Subcutaneous abdominal adipose tissue (tissue), 5 donors: ENCODE data around the gene ITGA2.

ENCODE experiments used
- H3K27ac ChIP-seq: one replicate; pipeline ENCODE4 v1.7.0; 2013; ENCODE audit warnings: low read depth, mild to moderate bottlenecking, inconsistent platforms, low read length, moderate library complexity
- H3K27me3 ChIP-seq, 5 donors: one replicate each; pipeline ENCODE4 v1.7.0; 2013; ENCODE audit warnings: low read length in 5 of 5, inconsistent platforms in 1 of 5; ENCODE audit not compliant: control insufficient read depth in 5 of 5, insufficient read depth in 4 of 5
- H3K36me3 ChIP-seq, 5 donors: one replicate each; pipeline ENCODE4 v1.7.0; 2013; ENCODE audit warnings: low read length in 5 of 5; ENCODE audit not compliant: control insufficient read depth in 5 of 5, insufficient read depth in 5 of 5
- H3K4me1 ChIP-seq, 5 donors: one replicate each; pipeline ENCODE4 v1.7.0; 2013; ENCODE audit warnings: low read length in 5 of 5, mild to moderate bottlenecking in 3 of 5, moderate library complexity in 1 of 5; ENCODE audit not compliant: control insufficient read depth in 5 of 5, insufficient read depth in 5 of 5
- H3K4me3 ChIP-seq, 5 donors: one replicate each; pipeline ENCODE4 v1.7.0; 2013; ENCODE audit warnings: low read length in 5 of 5, low read depth in 1 of 5
- H3K9ac ChIP-seq, 5 donors: one replicate each; pipeline ENCODE4 v1.7.0; 2013; ENCODE audit warnings: low read length in 5 of 5, mild to moderate bottlenecking in 4 of 5, moderate library complexity in 3 of 5
- H3K9me3 ChIP-seq, 5 donors: one replicate each; pipeline ENCODE4 v1.7.0; 2013; ENCODE audit warnings: low read length in 5 of 5; ENCODE audit not compliant: control insufficient read depth in 5 of 5
- donor health status: healthy.
- donor health status: healthy.
- donor health status: healthy.
- donor health status: healthy.
- donor health status: healthy.

The ITGA2 gene

GRCh38 chr5:53013857-53014256 is 24.7 kb downstream of the ITGA2 start:
- Histone ChIP-seq H3K4me1 (no peaks in the 10 kb centered on the region), H3K4me3 (no peak overlapping the region)

GRCh38 chr5:53017383-53017782 is 28.2 kb downstream of the ITGA2 start:
- Histone ChIP-seq H3K27me3 (peaks cover 0 to 2% (median 0%) of the 10 kb centered on the region in 5 donors), H3K9me3 (no peaks in the 10 kb centered on the region), H3K4me3 (no peak overlapping the region), H3K9ac (no peak overlapping the region), H3K27ac (no peak overlapping the region), H3K36me3 (no peaks in the 10 kb centered on the region), H3K4me1 (no peaks in the 10 kb centered on the region)

More at GRCh38 chr5:53013857-53014256, 24.7 kb downstream of the ITGA2 start:
- H3K36me3 ChIP-seq = no peaks in the 10 kb centered on the region
- no peak overlapping the region for H3K27ac ChIP-seq
- H3K27me3 ChIP-seq = peaks cover 0 to 2% (median 0%) of the 10 kb centered on the region in 5 donors
- H3K9ac ChIP-seq = no peak overlapping the region
- no peaks in the 10 kb centered on the region for H3K9me3 ChIP-seq

GRCh38 chr5:53017794-53018391 is 28.7 kb downstream of the ITGA2 start:
- H3K9ac ChIP-seq = no peak overlapping the region
- peaks cover 0 to 2% (median 0%) of the 10 kb centered on the region in 5 donors for H3K27me3 ChIP-seq
- no peaks in the 10 kb centered on the region for H3K36me3 ChIP-seq
- no peak overlapping the region for H3K4me3 ChIP-seq
- H3K9me3 ChIP-seq = no peaks in the 10 kb centered on the region
- no peaks in the 10 kb centered on the region for H3K4me1 ChIP-seq
- no peak overlapping the region for H3K27ac ChIP-seq

GRCh38 chr5:53019320-53019719 is 30.2 kb downstream of the ITGA2 start:
- H3K9ac ChIP-seq = no peak overlapping the region
- peaks cover 0 to 2% (median 0%) of the 10 kb centered on the region in 5 donors for H3K27me3 ChIP-seq
- H3K36me3 ChIP-seq = no peaks in the 10 kb centered on the region
- H3K4me1 ChIP-seq = peaks cover 0 to 9% (median 2%) of the 10 kb centered on the region in 5 donors
- no peak overlapping the region for H3K27ac ChIP-seq
- H3K9me3 ChIP-seq = no peaks in the 10 kb centered on the region
- no peak overlapping the region for H3K4me3 ChIP-seq

GRCh38 chr5:53022930-53023511 is 33.9 kb downstream of the ITGA2 start:
- Histone ChIP-seq H3K4me1 (peaks cover 0 to 12% (median 5%) of the 10 kb centered on the region in 5 donors), H3K9me3 (no peaks in the 10 kb centered on the region), H3K4me3 (no peak overlapping the region), H3K27me3 (peaks cover 0 to 2% (median 0%) of the 10 kb centered on the region in 5 donors), H3K27ac (no peak overlapping the region), H3K9ac (no peak overlapping the region), H3K36me3 (no peaks in the 10 kb centered on the region)

GRCh38 chr5:53023969-53024368 is 34.8 kb downstream of the ITGA2 start:
- Histone ChIP-seq H3K27ac (no peak overlapping the region), H3K36me3 (no peaks in the 10 kb centered on the region), H3K9me3 (no peaks in the 10 kb centered on the region), H3K9ac (no peak overlapping the region), H3K4me3 (no peak overlapping the region), H3K27me3 (no peaks in the 10 kb centered on the region), H3K4me1 (peaks cover 0 to 12% (median 7%) of the 10 kb centered on the region in 5 donors)

- H3K9me3 ChIP-seq = no peaks in the 10 kb centered on the region
- H3K4me1 ChIP-seq = peaks cover 0 to 12% (median 7%) of the 10 kb centered on the region in 5 donors
- no peak overlapping the region for H3K27ac ChIP-seq
- H3K9ac ChIP-seq = no peak overlapping the region
- no peaks in the 10 kb centered on the region for H3K36me3 ChIP-seq
- H3K27me3 ChIP-seq = no peaks in the 10 kb centered on the region
- no peak overlapping the region for H3K4me3 ChIP-seq
Observed at GRCh38 chr5:53024535-53024934, 35.4 kb downstream of the ITGA2 start.

GRCh38 chr5:53025487-53025886 is 36.3 kb downstream of the ITGA2 start:
- Histone ChIP-seq H3K4me3 (no peak overlapping the region), H3K4me1 (peaks cover 0 to 12% (median 7%) of the 10 kb centered on the region in 5 donors), H3K36me3 (no peaks in the 10 kb centered on the region), H3K9ac (no peak overlapping the region), H3K27ac (no peak overlapping the region), H3K27me3 (no peaks in the 10 kb centered on the region), H3K9me3 (no peaks in the 10 kb centered on the region)

GRCh38 chr5:53027913-53028312 is 38.8 kb downstream of the ITGA2 start:
- Histone ChIP-seq H3K4me3 (no peak overlapping the region), H3K27ac (no peak overlapping the region), H3K4me1 (peaks cover 0 to 12% (median 9%) of the 10 kb centered on the region in 5 donors), H3K27me3 (no peaks in the 10 kb centered on the region), H3K9ac (no peak overlapping the region), H3K9me3 (no peaks in the 10 kb centered on the region), H3K36me3 (no peaks in the 10 kb centered on the region)

- H3K9me3 ChIP-seq = no peaks in the 10 kb centered on the region
- no peak overlapping the region for H3K4me3 ChIP-seq
- no peaks in the 10 kb centered on the region for H3K36me3 ChIP-seq
- H3K9ac ChIP-seq = no peak overlapping the region
- H3K27me3 ChIP-seq = no peaks in the 10 kb centered on the region
- peaks cover 0 to 7% (median under 1%) of the 10 kb centered on the region in 5 donors for H3K4me1 ChIP-seq
- no peak overlapping the region for H3K27ac ChIP-seq
Observed at GRCh38 chr5:53029608-53030007, 40.5 kb downstream of the ITGA2 start.
